K562 treated with DMSO at 1 percent for 48 hours (cell line): ENCODE measurements around the gene KDSR. TPM values are rescaled to one million over a fixed set of nuclear protein-coding genes. Genes with fewer than 3 reads are reported as not detected.

Experiments
- total RNA-seq: library from RNA; unstranded; fragments of 300-600 nt; gene quantifications from 2 replicates; pipeline ENCODE4 v1.2.3, GENCODE V29; 2022; ENCODE audit warnings: low replicate concordance; ENCODE audit errors: extremely low read depth

The KDSR gene
- total RNA-seq = not detected in 2 replicates

DNA sequence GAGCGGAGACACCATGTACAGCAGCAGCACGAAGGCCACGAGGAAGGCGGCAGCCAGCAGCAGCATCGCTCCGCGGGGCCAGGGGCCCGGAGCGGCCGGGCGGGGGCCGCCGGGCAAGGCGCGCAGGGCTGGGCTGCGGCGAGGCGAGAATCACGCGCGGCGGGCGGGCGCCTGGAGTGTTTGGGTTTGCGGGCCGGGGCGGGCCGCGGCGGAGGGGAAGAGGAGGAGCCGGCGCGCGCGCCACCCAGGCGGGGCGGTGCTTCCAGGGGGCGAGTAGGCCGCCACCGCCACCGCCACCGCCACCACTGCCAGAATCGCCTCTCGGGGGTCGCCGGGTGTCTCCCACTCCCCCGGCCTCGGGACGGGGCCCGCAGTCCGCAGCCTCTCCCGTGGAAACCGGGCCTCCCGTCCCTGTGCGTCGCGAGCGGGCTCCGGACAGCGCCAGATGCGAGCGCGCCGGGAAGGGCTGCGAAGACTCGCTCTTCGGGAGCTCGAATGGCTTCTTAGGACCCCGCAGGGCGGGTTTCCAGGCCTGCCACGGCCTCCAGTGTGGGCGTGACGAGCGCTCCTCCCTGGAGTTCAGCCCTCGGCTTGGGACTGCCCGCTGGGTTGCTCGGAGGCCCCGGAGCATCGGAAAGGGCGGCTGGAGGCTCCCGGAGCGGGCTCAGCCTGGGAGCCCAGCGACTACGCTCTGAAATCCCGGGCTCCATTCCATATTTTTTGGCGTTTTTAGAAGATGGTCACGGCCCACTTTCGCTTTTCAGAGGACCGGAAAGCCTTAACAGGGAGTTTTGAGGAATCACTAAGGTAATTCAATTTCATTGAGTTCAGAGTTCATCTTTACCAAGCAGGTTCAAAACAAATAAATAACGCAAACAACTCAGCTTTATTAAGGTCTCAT lies at the start of gene KDSR:
Gene KDSR, minus strand, starts transcription at position 154 of the 901 bp plus-strand sequence. Its CDS starts 88 bp downstream, at position 66.

GRCh38 chr18:63319383-63320122 lies 47.5 kb downstream of the KDSR start, which contains the start of gene BCL2:
TSS of gene BCL2 (minus strand) at chr18:63319769.

Other genes starting within 250 kb of the KDSR start
- gene BCL2, start 47.4 kb downstream of the KDSR start, total RNA-seq = not detected in 2 replicates
- not detected in 2 replicates for gene VPS4B, start 55.3 kb upstream of the KDSR start, total RNA-seq
- not detected in 2 replicates for gene SERPINB5, start 109.8 kb upstream of the KDSR start, total RNA-seq
- not detected in 2 replicates for gene SERPINB12, start 175.2 kb upstream of the KDSR start, total RNA-seq
- not detected in 2 replicates for gene SERPINB13, start 220.1 kb upstream of the KDSR start, total RNA-seq